ENCODE results near the gene BCAS2. TPM values are rescaled to one million over a fixed set of nuclear protein-coding genes. Genes with fewer than 3 reads are reported as not detected.

BCAS2 gene
- polyA plus RNA-seq: 10 to 100 TPM; 19.1 to 57.4 (median 29.3) TPM

DNA sequence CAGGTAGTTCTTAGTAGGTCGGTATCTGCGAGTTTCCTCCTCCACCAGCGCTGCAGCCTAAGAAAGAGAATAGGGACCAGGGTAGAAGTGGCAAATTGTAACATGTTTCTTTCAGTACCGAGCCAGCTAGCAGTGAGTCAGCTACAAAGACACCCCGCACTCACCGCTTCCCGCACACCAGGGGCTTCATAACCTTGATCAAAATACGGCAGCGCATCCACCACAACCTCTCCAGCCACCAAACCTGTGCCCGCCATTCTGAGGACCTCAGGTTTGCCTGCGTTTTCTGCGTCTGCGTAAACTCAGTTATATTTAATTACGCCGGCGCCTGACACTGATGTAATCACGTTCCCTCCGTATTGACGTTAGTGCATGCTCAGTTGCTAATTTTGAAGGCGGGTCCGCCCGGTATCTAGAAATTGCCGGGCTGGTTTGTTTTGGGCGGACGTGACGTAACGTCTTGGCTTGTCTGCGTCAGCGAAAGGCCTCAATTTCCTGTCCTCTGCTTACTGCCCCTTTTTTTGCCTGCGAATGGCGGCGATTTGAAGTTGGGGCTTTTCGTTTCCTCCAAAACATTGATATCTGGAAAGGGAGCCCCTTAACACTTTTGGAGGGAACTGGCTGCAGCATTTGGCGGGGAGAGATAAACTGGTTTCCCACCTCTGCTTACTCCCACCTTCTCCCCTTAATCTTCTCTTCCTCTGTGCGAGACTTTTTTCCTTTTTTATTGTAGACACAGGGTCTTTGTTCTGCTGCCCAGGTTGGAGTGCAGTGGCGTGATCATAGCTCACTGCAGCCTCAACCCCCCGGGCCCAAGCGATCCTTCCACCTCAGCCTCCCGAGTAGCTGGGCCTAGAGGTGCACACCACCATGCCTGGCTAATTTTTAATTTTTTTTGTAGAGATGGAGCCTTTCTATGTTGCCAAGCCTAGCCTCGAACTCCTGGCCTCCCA is at the start of gene BCAS2:
Gene BCAS2 (minus strand): TSS at position 281 of the 953 bp plus-strand sequence. CDS start 24 bp downstream, at position 257.
- WGBS, 3 donors: 5 to 8% (median 6%) methylated on average over 40 of the region's 40 CpGs
- H3K27ac ChIP-seq (ENCODE audit: low read depth, low read length): no peak within 1 kb of the TSS

DNA sequence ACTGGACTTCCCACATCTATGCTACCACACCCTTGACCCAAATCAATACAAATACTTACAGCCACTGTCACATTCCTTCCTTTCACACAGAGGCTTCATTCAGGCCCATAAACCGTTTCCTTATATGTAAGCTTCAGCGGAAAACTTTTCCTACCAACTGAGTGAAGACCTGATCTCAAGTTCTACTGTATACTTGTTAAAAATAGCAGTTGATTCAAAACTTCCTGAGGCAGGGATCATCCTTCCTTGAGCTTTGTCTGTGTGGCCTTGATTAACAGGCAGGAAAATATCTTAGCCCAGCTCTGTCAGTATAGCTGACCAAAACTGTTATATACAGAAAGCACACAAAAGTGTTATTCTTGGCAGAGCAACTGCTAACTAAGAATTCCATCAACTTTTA is 45.7 kb upstream of the BCAS2 start:
- WGBS, 3 donors: 37 to 63% (median 40%) methylated on average over 2 of the region's 2 CpGs
- H3K27ac ChIP-seq (ENCODE audit: low read depth, low read length): no peak overlapping the region

DNA sequence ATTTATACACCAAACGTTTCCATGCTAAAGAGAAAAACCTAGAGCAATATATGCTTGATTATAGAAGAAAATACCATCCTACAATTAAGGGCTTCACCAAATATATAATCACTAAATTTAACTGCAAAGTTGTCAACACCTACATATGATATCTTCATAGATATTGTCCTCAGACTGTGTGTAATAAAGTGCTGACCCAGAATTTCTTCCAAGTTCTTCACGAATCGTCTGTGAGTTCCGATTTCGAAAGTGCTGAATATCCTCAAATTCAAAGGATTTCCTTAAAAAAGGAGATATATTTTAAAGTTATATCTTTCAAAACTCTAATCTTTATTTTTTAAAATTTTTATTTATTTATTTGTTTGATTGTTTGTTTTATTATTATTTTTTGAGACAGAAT is 41.9 kb upstream of the BCAS2 start:
- no peak overlapping the region for H3K27ac ChIP-seq (ENCODE audit: low read depth, low read length)
- 94 to 95% (median 94%) methylated on average over 5 of the region's 5 CpGs for WGBS, 3 donors

DNA sequence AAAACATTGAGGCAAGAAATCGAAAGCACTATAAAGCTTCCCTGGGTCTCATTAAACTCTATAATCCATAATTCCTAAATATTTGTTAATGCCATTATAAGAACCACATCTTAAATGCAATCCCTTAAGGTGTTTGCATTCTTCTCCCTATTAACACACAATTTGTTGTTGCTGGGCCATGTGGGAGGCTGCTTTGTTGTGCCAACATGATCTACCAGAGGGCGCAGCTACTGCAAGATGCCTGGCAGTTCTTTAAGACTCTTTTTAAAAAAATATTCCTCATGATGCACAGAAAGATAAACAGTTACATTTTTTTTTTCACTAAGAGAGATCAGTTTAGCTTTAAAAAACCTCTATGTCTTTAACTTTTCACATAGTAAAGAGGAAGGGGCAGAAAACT is 39.0 kb upstream of the BCAS2 start:
- 92 to 97% (median 93%) methylated on average over 2 of the region's 2 CpGs for WGBS, 3 donors
- H3K27ac ChIP-seq (ENCODE audit: low read depth, low read length): no peak overlapping the region

DNA sequence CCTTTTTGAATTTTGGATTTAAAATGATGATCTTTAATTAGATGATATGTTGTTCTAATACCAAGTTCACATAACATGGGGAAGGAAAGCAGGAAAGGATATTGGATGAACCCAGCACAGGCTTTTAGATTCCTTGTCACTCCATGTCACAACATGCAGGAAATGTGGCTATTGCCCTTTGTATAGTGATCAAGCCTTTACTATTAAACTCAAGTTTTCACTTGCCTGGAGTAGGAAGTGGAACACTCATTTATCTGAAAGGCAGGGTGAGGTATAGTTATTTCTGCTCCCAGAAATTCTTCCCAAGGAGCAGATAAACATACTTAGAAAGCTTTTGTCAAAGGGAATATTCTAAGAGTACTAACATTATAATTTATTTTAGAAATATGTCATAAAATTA is 37.2 kb upstream of the BCAS2 start:
- no peak overlapping the region for H3K27ac ChIP-seq (ENCODE audit: low read depth, low read length)

DNA sequence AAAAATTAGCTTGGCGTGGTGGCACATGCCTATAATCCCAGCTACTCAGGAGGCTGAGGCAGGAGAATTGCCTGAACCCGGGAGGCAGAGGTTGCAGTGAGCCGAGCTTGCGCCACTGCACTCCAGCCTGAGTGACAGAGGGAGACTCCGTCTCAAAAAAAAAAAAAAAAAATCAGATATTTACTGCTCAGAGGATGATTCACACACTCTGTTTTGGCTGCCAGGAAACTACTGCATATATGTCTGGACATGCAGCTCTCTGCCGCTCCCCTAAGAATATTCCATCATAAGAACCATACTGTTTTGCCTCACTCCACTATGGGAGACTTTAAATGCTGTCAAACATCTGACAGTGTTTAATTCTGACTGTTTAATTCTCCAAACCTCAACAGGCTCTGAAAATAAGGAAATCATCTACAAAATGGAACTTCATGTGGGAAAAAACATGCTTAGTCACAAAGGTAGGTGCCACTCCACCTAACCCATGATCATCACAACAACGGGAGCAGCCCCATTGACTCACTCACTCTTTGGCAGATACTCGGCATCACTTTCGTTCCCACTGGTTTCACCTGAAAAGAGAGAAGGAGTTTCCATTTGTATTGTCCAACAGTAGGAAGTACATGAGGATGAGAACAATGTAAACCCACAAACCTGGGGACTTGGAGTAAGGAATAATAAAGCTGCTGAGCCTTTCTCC is 29.3 kb upstream of the BCAS2 start:
- WGBS, 3 donors: 92 to 96% (median 93%) methylated on average over 9 of the region's 9 CpGs

DNA sequence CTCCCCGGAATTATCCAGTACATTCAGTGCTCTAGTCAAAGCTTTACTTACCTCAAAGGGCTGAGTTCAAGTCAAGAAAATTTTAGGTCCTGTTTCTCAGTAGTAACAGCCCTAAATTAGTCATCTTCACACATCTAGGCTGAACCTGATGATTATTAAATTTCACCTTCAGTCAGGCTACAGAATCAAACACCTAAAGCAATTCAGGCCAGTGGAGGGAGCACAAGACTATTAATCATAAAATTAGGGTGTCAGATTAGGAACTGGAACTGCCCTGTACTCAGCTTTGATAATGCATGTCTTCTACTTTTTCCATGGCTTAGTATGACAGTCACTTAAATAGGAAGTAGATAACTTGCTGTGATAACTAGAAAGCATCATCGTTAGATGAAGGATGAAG is 28.4 kb upstream of the BCAS2 start:
- 89 to 95% (median 94%) methylated on average over 2 of the region's 2 CpGs for WGBS, 3 donors
- H3K27ac ChIP-seq (ENCODE audit: low read depth, low read length): no peak overlapping the region

More for the DNA sequence above, 29.3 kb upstream of the BCAS2 start:
- H3K27ac ChIP-seq (ENCODE audit: low read depth, low read length): no peak overlapping the region

DNA sequence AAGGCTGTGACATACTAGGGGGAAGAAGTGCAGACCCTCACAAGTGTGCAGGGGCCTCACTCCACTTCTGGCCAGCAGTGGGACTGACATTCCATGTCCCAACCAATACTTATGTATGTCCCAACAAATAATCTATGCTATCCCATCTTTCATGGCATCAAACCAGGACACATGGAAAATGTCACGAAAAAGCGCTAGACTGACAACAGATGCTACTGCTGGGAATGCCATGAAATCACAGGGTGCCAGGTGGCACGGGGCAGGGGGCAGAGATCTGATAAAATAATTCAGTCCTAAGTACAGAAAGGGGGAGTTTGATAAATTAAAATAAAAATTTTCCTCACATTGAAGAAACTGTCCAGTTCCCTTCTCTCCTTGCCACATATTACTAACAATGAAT is 27.6 kb upstream of the BCAS2 start:
- 87 to 95% (median 92%) methylated on average over 3 of the region's 3 CpGs for WGBS, 3 donors
- H3K27ac ChIP-seq (ENCODE audit: low read depth, low read length): no peak overlapping the region

DNA sequence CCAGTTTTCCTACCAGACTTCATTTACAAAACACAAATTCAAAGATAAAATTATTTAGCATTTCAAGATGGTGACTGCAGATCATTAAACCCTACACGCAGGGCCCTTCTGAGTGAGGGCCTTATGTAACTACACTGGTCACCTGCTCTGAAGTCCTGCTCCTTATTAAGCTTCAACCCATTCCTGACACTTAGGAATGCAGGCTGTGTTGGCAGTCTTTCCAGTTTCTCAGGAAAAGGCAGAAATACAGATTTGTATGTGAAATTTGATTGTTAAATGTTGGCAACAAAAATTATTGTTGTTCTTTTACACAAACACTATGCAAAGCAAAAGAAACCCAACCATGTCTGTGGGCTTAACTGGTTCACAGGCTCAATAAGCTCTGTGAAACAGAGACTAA is 25.8 kb upstream of the BCAS2 start:
- H3K27ac ChIP-seq (ENCODE audit: low read depth, low read length): no peak overlapping the region
- 55 to 91% (median 89%) methylated on average over 1 of the region's 1 CpG for WGBS, 3 donors

DNA sequence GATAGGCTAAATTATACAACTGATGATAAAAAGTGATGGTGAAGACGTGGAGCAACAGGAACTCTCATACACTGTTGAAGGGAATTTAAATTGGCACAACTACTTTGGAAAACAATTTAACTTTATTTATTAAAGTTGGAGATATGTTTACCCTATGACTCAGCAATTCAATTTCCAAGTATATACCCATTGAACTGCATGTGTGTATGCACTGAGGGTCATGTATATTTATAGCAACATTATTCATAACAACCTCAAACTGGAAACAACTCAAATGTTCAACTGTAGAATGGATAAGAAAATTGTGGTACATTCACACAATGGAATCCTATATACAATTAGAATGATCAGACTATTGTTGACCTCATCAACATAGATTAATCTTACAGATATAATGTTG is 16.5 kb upstream of the BCAS2 start:
- 83 to 88% (median 83%) methylated on average over 1 of the region's 1 CpG for WGBS, 3 donors
- H3K27ac ChIP-seq (ENCODE audit: low read depth, low read length): no peak overlapping the region

DNA sequence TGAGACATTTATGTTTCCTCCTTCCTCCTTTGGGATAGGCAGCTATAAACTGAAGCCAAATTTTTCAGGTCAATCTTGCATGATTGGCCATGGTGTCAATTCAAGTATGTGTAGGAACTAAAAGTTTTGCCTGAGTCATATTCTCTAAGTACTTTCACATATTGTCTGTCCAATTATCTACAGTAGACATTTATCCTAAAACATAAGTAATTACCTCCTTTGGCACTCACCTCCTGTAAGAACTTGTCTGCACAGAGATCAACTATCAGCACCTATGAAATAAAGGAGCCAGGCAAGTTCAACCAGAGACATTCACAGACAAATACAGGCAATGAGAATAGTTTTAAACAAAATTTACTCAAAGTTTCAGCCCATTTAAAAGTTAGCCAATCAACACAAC is 14.2 kb upstream of the BCAS2 start:
- no peak overlapping the region for H3K27ac ChIP-seq (ENCODE audit: low read depth, low read length)

DNA sequence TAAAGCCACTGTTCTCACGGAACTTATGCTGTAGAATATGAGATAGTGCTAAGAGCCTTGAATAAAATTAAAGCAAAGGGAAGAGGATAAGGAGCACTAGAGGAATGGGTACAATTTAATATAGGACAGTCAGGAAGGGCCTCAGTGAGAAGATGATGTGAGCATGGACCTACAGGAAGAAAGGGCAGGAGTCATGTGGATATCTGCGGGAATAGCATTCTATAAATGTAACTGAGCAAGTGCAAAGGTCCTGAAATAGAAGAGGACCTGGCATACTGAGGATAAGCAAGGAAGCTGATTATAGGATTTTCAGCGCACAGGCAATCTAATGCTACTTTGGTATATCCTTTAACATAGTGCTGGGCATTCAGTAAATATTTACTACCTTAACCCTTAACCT is 12.6 kb upstream of the BCAS2 start:
- 86 to 94% (median 88%) methylated on average over 3 of the region's 3 CpGs for WGBS, 3 donors
- H3K27ac ChIP-seq (ENCODE audit: low read depth, low read length): no peak overlapping the region

DNA sequence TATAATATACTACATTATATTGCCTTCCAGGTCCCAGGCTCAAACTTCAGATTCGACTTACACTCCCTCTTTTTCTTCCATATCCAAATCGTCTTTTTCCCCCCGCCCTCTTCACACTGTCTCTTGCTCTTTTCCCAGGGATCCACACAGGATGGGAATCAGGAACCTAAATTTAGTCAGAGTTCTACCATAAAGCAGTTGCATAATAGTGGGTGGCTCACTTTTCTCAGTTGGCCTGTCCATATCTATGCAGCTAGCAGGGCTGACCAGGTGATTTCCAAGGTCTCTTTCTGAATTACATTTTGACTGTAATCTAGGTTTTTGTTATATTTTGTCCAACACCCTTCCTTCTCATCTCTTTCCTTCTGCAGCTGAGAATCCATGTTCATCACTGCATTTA is 7.7 kb upstream of the BCAS2 start:
- 86 to 89% (median 88%) methylated on average over 3 of the region's 3 CpGs for WGBS, 3 donors
- H3K27ac ChIP-seq (ENCODE audit: low read depth, low read length): no peak overlapping the region

DNA sequence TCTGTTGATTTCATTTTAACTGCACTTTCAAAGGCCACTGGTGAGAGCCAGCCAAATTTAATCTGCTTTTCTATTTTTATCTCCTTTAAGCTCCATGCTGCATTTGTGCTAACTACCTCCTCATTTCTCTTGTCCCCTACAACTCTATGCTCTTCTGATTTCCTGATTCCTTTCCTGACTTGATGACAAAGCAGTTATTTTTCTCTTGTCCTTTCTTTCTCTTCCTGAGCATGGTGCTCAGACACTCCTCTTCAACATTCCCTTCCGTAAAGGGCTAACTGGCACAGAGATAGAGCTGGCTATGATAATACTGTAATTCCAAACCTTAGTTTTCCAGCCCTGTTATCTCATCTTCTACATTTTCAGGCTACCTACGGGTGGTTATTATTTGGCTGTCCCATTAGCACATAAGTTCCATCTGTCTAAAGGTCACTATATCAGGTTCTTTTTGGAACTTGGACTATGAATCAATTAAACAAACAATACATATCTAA is 6.8 kb upstream of the BCAS2 start:
- WGBS, 3 donors: 35 to 83% (median 80%) methylated on average over 2 of the region's 2 CpGs
- no peak overlapping the region for H3K27ac ChIP-seq (ENCODE audit: low read depth, low read length)

DNA sequence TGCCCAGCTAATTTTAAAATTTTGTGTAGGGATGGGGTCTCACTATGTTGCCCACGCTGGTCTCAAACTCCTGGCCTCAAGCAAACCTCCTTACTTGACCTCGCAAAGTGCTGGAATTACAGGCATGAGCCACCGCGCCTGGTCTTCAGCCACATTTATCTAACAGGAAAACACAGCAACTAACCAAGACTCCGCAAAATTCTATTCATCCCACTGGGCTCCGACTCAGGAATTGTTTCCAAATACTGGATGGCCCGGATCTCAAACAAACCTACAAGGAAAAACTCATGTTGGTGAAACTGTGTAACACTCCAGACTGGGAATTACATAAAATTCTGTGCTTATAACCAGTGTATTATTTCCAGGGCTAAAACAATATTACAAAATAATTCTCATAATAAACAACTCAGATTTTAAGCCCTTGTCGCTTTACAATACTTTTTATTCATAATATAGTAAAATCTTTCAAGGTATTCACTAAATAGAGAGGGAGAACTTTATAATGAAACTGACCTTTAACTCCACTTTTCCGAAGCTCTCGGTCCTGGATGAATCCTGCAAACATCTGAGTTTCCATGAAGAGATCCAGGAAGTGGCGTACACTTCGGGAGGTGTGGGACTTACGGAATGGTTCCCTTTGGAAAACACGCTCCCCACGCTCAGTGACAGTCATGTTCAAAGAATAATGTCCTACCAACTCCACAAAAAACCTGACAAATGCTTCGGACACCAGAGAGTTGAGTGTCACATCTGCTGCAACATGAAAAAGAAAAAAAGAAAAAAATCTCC is 6.0 kb upstream of the BCAS2 start:
- WGBS, 3 donors: 93 to 97% (median 94%) methylated on average over 16 of the region's 16 CpGs
- no peak overlapping the region for H3K27ac ChIP-seq (ENCODE audit: low read depth, low read length)

DNA sequence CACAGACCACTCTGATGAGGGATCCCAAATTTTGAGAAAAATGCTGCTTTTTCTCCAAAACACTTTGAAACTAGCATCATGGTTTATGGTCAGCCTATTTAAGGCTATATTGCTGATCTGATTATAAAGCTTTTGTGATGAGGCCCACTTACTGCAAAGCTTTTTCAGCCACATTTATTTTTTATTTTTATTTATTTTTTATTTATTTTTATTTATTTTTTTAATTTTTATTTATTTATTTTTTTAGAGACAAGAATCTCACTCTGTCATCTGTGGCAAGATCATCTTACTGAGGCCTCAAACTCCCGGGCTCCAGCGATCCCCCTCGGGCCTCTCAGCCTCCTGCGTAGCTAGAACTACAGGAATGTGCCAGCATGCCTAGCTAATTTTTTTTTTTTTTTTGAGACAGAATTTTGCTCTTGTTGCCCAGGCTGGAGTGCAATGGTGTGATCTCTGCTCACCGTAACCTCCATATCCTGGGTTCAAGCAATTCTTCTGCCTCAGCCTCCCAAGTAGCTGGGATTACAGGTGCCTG is 5.2 kb upstream of the BCAS2 start:
- no peak overlapping the region for H3K27ac ChIP-seq (ENCODE audit: low read depth, low read length)
- 94 to 99% (median 97%) methylated on average over 5 of the region's 5 CpGs for WGBS, 3 donors

DNA sequence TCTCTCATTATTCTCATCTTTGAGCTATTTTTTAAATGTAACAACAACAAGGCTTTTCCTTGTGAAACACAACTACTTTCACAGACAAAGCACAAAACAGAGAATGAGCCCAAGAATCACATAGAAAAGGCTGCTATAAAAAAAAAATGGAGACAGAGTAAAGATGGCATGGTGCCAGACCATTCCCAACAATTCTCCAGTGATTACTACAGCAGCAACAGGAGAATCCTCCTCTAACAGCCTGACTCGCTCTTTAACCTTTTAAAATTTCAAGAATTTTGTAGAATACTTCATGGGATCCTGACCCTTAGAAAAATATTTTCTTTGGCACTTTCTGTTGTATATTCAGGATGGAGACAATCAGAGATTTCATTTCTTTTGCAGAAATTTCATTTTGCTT is 3.8 kb upstream of the BCAS2 start:
- no peak overlapping the region for H3K27ac ChIP-seq (ENCODE audit: low read depth, low read length)
- 68 to 94% (median 92%) methylated on average over 1 of the region's 1 CpG for WGBS, 3 donors

DNA sequence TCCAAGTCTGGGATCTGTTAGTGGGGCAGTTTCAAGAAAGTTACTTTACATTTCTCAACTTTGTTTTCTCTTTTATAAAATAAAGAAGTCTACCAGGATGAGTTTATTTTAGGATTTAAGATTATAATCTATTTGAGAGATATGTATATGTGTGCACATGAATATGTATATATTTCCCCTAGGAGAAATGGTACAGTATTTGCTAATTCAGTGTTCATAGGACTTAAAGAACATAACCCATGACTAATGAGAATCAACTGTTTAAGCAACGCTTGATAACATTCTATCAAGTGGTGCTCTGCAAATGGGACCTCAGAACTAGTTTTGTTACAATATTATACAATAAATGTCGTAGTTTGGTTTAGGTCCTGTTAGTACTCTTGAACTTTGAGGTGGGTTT is 7.0 kb downstream of the BCAS2 start:
- 94 to 98% (median 97%) methylated on average over 2 of the region's 2 CpGs for WGBS, 3 donors
- H3K27ac ChIP-seq (ENCODE audit: low read depth, low read length): no peak overlapping the region

DNA sequence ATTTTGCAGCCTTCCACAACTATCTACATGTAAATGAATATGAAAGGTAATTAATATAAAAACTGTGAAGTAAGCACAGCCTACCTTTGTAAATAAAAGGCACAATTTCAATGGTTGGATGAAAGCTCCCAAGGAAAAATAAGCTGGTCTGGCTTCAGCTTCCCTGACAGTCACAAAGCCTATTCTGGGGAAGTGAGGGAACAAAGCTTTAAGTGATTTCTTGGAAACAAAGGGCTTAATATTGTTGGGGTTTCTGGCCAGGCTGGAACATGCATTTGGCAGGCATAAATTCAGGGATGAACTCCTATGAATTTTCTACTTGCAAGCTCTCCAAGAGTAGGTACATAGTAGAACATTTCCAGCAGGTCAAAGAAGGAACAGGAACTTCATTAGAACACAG is 17.3 kb downstream of the BCAS2 start:
- no peak overlapping the region for H3K27ac ChIP-seq (ENCODE audit: low read depth, low read length)

All from adipose tissue (tissue), 3 donors.